Transverse colon (tissue), 4 donors: ENCODE results near the gene HSDL1. TPM values are rescaled to one million over a fixed set of nuclear protein-coding genes. Genes with fewer than 3 reads are reported as not detected.

Source experiments
- DNase-seq: peaks from one replicate; pipeline ENCODE4 v3.0.0-alpha.2; 2019
- H3K27ac ChIP-seq, 4 donors: fragments of 200-600 bp; sonication (generic); 2 replicates each; pipeline ENCODE4 v1.5.1; 2016 to 2018; ENCODE audit warnings: inconsistent platforms in 4 of 4
- H3K27me3 ChIP-seq: fragments of 200-600 bp; sonication (generic); 2 replicates; pipeline ENCODE4 v1.5.1; 2017; ENCODE audit warnings: inconsistent platforms
- H3K36me3 ChIP-seq, 4 donors: fragments of 200-600 bp; sonication (generic); 2 replicates each; pipeline ENCODE4 v1.5.1; 2017 to 2019; ENCODE audit warnings: inconsistent platforms in 4 of 4
- H3K4me1 ChIP-seq, 4 donors: fragments of 200-600 bp; sonication (generic); 2 replicates each; pipeline ENCODE4 v1.5.1; 2017 to 2020; ENCODE audit warnings: inconsistent platforms in 4 of 4
- H3K4me3 ChIP-seq, 4 donors: fragments of 200-600 bp; sonication (generic); 1 replicate in 1 of 4; 2 replicates in 3 of 4; pipeline versions ENCODE4 v1.5.1 to v1.6.1; 2017 to 2019; ENCODE audit warnings: inconsistent platforms in 4 of 4
- H3K9me3 ChIP-seq, 2 donors: fragments of 200-600 bp; sonication (generic); 2 replicates each; pipeline ENCODE4 v1.5.1; 2017 to 2019; ENCODE audit warnings: inconsistent platforms in 2 of 2
- CTCF ChIP-seq, 5 experiments: fragments of 200-600 bp in 3 of 5; fragments of 450-650 bp in 2 of 5; sonication (generic) in 3 of 5; IDR thresholded peaks; 1 replicate in 2 of 5; 2 replicates in 3 of 5; pipeline ENCODE4 v1.5.1; 2016 to 2017; ENCODE audit warnings: antibody characterized with exemption in 5 of 5, inconsistent platforms in 3 of 5, mild to moderate bottlenecking in 2 of 5, moderate library complexity in 1 of 5
- EP300 ChIP-seq: sonication (generic); formaldehyde crosslinking; IDR thresholded peaks from one replicate; pipeline ENCODE4 v1.6.1; 2017; ENCODE audit warnings: antibody characterized with exemption, low read depth
- POLR2A ChIP-seq: fragments of 450-650 bp; IDR thresholded peaks from one replicate; pipeline ENCODE4 v1.6.1; 2016; ENCODE audit warnings: antibody characterized with exemption, mild to moderate bottlenecking, moderate library complexity
- POLR2AphosphoS5 ChIP-seq, 3 donors: sonication (generic); formaldehyde crosslinking; IDR thresholded peaks; one replicate each; pipeline ENCODE4 v1.6.1; 2016; ENCODE audit warnings: antibody characterized with exemption in 3 of 3
- WGBS, 2 donors: methylation state at CpG; one replicate each; pipeline ENCODE4 v1.1.5; 2018; ENCODE audit warnings: low coverage in 1 of 2; 5-methylcytosine and 5-hydroxymethylcytosine counted together
- in situ Hi-C, 4 donors: fragments of 200-750 bp; cut with MboI; loops; one replicate each; pipeline versions ENCODE4 v1.15.0 to v1.15.1; 2017; ENCODE audit warnings: low sequenced_read_pairs in 3 of 4, low pct_ligation_motif_present in 1 of 4, low pct_unique_long_range_greater_than_20kb in 1 of 4
- intact Hi-C: fragments of 100-400 bp; cut with DNase I; formaldehyde crosslinking; loops from one replicate; pipeline ENCODE4 v1.15.1; 2023; ENCODE audit warnings: low total_unique reads
- total RNA-seq, 4 donors: library from RNA; depleted of rRNA; stranded (reverse); fragments of >200 nt; gene quantifications; one replicate each; pipeline ENCODE4 v1.1.0, GENCODE V29; 2016

HSDL1 gene
- total RNA-seq, 4 donors from 2014 or later, result 1.2 to 16.2 (median 8.7) TPM

DNA sequence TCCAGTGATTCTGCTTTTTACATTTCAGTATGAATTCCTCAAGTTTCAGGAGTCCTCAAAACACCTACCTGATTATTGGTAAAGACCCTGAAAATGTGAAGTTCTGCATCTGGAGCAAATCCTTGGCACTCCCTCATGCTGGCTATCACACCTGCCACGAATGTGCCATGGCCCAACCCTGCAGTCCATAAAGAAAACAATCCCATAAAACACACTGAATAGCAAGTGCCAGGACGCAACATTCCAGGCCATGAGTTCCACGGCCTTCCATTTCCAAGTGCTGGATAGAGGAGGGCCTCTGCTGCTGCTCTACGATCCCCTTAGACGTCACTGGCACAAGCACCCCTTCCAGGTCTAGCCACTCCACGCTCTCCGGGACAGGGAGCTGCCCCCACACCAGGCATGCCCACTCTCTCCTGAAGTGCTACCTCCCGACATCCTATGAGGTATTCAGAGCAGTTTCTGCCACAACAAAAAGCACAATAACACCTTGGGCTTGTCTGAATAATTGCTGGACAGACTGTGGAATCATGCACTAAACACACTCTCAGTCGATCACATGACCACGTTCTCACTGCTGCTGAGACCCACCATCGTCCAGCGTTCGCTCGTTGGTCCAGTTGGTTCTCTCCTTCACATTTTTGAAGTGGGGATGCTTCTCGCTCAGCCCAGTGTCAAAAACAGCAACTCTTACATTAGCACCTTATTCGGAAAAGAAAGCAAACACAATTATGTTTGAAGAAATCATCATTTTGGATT lies 51.7 kb downstream of the HSDL1 start:
- H3K36me3 ChIP-seq, result peaks cover 0 to 48% (median 17%) of the 10 kb centered on the region in 4 donors
- intact Hi-C loops, result no loop called here
- no peaks in the 10 kb centered on the region for H3K9me3 ChIP-seq
- H3K27ac ChIP-seq, result peak overlapping the region; percentile 42 to 60 (median 54)
- in situ Hi-C loops, result loop anchor here in 1 of 4 donors (10.0 to 25.0 kb wide), 2 partner anchors 92 to 394 kb away; partner anchors contain the start of gene TAF1C
- DNase-seq, result peak; percentile 53
- no peak overlapping the region for H3K4me3 ChIP-seq
- WGBS, 2 donors, result 81 to 92% methylated on average over 9 to 16 of the region's 16 CpGs
- peaks cover 0 to 37% (median 18%) of the 10 kb centered on the region in 4 donors for H3K4me1 ChIP-seq
- no peaks in the 10 kb centered on the region for H3K27me3 ChIP-seq
- no peak for TF ChIP-seq CTCF (IDR thresholded peaks at IDR 0.05)
- peak in 1 of 3 donors; percentile 28 for TF ChIP-seq POLR2AphosphoS5 (IDR thresholded peaks at IDR 0.05)

DNA sequence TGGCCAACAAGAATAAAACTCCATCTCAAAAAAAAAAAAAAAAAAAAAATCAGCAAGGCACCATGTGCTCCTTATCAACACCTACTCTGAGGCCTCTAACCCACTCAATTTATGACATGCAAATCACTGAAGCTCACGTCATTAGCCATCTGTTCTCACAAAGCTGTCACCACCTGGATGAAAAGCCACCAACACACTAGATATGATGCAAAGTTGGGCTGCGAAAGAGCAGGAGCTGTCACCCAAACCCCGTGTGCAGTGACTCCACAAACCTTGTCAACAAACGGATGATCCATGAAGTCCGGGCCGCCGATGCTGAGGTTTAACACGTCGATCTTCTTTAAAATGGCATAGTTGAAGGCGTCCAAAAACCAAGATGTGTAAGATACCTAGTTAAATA lies 53.5 kb downstream of the HSDL1 start:
- no peak overlapping the region for H3K27ac ChIP-seq
- H3K4me3 ChIP-seq, result no peak overlapping the region
- no peaks in the 10 kb centered on the region for H3K9me3 ChIP-seq
- peaks cover 0 to 47% (median 22%) of the 10 kb centered on the region in 4 donors for H3K36me3 ChIP-seq
- TF ChIP-seq POLR2AphosphoS5 (IDR thresholded peaks at IDR 0.05) (no peak), CTCF (IDR thresholded peaks at IDR 0.05) (no peak), POLR2A (no peak), EP300 (no peak)
- in situ Hi-C loops, result loop anchor here in 1 of 4 donors (10.0 to 25.0 kb wide), 2 partner anchors 93 to 396 kb away; partner anchors contain the start of gene TAF1C
- intact Hi-C loops, result no loop called here
- DNase-seq, result no peak
- 72 to 85% methylated on average over 4 to 10 of the region's 10 CpGs for WGBS, 2 donors
- H3K27me3 ChIP-seq, result no peaks in the 10 kb centered on the region
- H3K4me1 ChIP-seq, result peaks cover 0 to 26% (median 13%) of the 10 kb centered on the region in 4 donors

- Histone ChIP-seq H3K4me1 (peaks cover 0 to 15% (median 8%) of the 10 kb centered on the region in 4 donors), H3K9me3 (no peaks in the 10 kb centered on the region), H3K27ac (no peak overlapping the region), H3K36me3 (peaks cover 0 to 54% (median 22%) of the 10 kb centered on the region in 4 donors), H3K27me3 (no peaks in the 10 kb centered on the region), H3K4me3 (no peak overlapping the region)
- no peak for DNase-seq
- 87 to 99% methylated on average over 9 of the region's 9 CpGs for WGBS, 2 donors
- in situ Hi-C loops (loop anchor here in 1 of 4 donors (10.0 to 25.0 kb wide), 2 partner anchors 95 to 397 kb away; partner anchors contain the start of gene TAF1C), intact Hi-C loops (no loop called here)
- TF ChIP-seq CTCF (IDR thresholded peaks at IDR 0.05) (no peak), POLR2AphosphoS5 (IDR thresholded peaks at IDR 0.05) (no peak), POLR2A (no peak), EP300 (no peak)
Observed at GRCh38 chr16:84090211-84090610, 54.8 kb downstream of the HSDL1 start.

DNA sequence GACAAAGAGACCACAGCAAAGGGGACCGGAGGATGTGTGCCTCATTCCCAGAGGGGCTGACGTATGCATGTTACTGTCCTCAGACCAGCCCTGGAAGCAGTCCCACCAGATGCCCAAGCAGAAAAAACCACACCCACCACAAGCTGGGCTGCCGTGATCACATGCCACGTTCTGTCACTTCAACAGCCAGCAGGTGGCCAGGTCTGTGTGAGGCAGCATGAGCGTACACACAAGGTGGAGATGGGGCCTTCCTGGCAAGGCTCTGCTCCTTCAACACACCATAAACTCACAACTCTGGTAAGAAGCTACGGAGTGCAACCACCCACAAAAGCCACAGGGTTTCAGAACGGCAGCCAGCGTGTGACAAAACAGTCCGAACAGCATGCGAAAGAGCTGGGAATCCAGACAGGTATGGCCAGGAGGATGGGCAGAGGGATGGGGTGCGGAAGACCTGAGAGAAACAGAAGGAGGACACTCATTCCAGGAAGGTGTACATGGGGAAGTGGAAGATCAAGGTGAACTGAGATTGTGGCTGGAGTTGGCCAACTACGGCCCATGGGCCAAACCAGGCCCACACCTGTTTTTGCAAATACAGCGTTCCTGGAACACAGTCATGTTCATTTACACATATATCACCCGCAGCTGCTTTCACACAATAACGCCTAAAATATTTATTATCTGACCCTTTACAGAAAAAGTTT lies 56.1 kb downstream of the HSDL1 start:
- WGBS, 2 donors, result 53% methylated on average over 4 to 15 of the region's 15 CpGs
- no peak overlapping the region for H3K4me3 ChIP-seq
- TF ChIP-seq EP300 (no peak), CTCF (IDR thresholded peaks at IDR 0.05) (peak in 3 of 5 experiments; percentile 24 to 53 (median 33)), POLR2AphosphoS5 (IDR thresholded peaks at IDR 0.05) (peak in 1 of 3 donors; percentile 6), POLR2A (no peak)
- in situ Hi-C loops, result loop anchor here in 3 of 4 donors (10.0 to 25.0 kb wide), 2 partner anchors 86 to 398 kb away; no protein-coding TSS in a partner anchor
- H3K4me1 ChIP-seq, result peaks cover 0 to 13% (median 6%) of the 10 kb centered on the region in 4 donors
- no peaks in the 10 kb centered on the region for H3K9me3 ChIP-seq
- intact Hi-C loops, result no loop called here
- no peak overlapping the region for H3K27ac ChIP-seq
- peak; percentile 73 for DNase-seq
- H3K27me3 ChIP-seq, result no peaks in the 10 kb centered on the region
- peaks cover 0 to 54% (median 22%) of the 10 kb centered on the region in 4 donors for H3K36me3 ChIP-seq
